Testis (tissue), 5 donors: ENCODE results near the gene SZT2. TPM values are rescaled to one million over a fixed set of nuclear protein-coding genes. Genes with fewer than 3 reads are reported as not detected.
A peak's percentile ranks its signal among the peaks of the same experiment; 100 is the strongest.

Source experiments
- DNase-seq: peaks from one replicate; pipeline ENCODE4 v3.0.0-alpha.2; 2019
- H3K27ac ChIP-seq, 2 donors: fragments of 200-600 bp; sonication (generic); one replicate each; pipeline ENCODE4 v1.5.1; 2019
- H3K27me3 ChIP-seq: fragments of 200-600 bp; sonication (generic); one replicate; pipeline ENCODE4 v1.5.1; 2019
- H3K36me3 ChIP-seq: fragments of 200-600 bp; sonication (generic); one replicate; pipeline ENCODE4 v1.5.1; 2017; ENCODE audit warnings: low read depth; ENCODE audit errors: missing control alignments
- H3K4me1 ChIP-seq: fragments of 200-600 bp; sonication (generic); one replicate; pipeline ENCODE4 v1.5.1; 2019
- H3K4me3 ChIP-seq, 2 donors: fragments of 200-600 bp; sonication (generic); one replicate each; pipeline ENCODE4 v1.5.1; 2017 to 2019
- H3K9me3 ChIP-seq: fragments of 200-600 bp; sonication (generic); one replicate; pipeline ENCODE4 v1.5.1; 2017
- POLR2A ChIP-seq: fragments of 450-650 bp; IDR thresholded peaks from one replicate; pipeline ENCODE4 v1.6.1; 2017; ENCODE audit warnings: antibody characterized with exemption, mild to moderate bottlenecking, moderate library complexity
- WGBS, 2 donors: methylation state at CpG; one replicate each; pipeline ENCODE4 v1.1.5; 2018; 5-methylcytosine and 5-hydroxymethylcytosine counted together
- intact Hi-C: fragments of 100-400 bp; cut with DNase I; formaldehyde crosslinking; loops from one replicate; pipeline ENCODE4 v1.15.1; 2023; ENCODE audit warnings: low total_unique reads
- long read RNA-seq, 2 donors: transcript quantifications; one replicate each; lab custom pipeline, GENCODE V29; 2026
- polyA plus RNA-seq: library from polyadenylated mRNA; stranded (reverse); fragments of 350-450 nt; fragmentation: Illumina TruSeq; extraction: RNeasy Lipid Tissue Mini Kit (QIAGEN cat#74804); gene quantifications from one replicate; pipeline ENCODE4 v1.2.3, GENCODE V29; 2014; ENCODE audit warnings: low read depth, low replicate concordance; ENCODE audit not compliant: insufficient read depth
- total RNA-seq, 2 donors: library from RNA; depleted of rRNA; stranded (reverse); fragments of >200 nt; gene quantifications; one replicate each; pipeline ENCODE4 v1.2.3, GENCODE V29; 2016
- TF ChIP-seq, protein P1 (sequence below), 3 experiments: fragments of 450-650 bp in 2 of 3; fragments of 200-600 bp in 1 of 3; sonication (generic) in 1 of 3; IDR thresholded peaks; one replicate each; pipeline ENCODE4 v1.5.1; 2016 to 2019; ENCODE audit warnings: antibody characterized with exemption in 3 of 3, mild to moderate bottlenecking in 2 of 3, moderate library complexity in 1 of 3

The SZT2 gene
- 100 to 1,000 TPM in 1 of 2 donors, 10 to 100 TPM in 1; 90.1 to 115 TPM for total RNA-seq
- polyA plus RNA-seq, result 40.0 TPM
- long read RNA-seq, donor 1, partial matches to known transcripts, result 32 of 80 reads
- long read RNA-seq, donor 1, other reads (novel, unspliced or antisense), result 47 of 80 reads
- long read RNA-seq, donor 2, partial matches to known transcripts, result 7 of 20 reads
- long read RNA-seq, donor 2, other reads (novel, unspliced or antisense), result 13 of 20 reads

DNA sequence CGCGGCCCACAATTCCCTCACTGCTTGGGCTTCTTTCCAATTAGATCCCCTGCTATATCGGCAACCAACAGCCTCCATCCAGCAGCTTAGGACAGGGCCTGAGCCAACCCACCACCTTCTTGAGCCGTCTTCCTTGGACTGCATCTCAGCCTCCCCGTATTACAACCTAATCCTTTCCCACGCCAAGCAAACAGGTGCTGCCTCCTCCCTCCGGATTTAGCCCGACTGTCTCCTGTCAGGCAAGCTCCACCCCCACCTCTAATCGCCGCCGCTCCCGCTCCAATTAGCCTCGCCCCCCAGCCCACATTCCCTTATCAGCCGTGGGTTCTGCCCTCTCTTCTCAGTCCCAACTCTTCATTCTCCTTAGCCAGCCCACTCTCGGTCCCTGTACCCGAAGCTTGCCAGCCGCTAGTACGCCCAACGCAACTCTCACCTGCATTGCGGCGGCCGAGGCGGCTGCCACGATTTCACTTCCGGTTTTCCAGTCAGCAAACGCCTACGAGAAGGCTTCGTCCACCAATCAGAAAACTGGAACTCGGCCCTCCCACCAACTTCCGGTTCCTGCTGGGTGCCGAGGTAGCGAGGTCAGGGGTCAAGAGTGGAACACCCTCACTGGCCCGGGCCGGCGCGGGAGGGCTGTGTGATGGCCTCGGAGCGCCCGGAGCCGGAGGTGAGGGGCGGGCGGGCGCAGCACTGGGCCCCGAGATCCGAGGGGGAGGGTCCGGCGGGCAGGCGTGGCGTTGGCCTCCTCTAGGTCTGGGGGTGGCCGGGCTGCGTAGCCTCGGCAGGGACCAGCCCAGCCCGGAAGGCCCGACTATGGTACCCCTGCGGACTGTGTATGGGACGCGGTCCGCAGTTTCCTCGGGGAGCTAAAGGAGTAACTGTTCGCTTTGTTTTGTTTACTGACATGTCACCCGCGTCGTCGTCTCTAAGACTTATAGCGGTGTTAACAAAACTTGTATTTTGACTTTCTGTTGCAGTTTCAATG is at the start of gene SZT2, which contains the start of gene MED8:
Gene SZT2 (plus strand): TSS at position 574 of the 988 bp plus-strand sequence. CDS start 70 bp downstream, at position 644.
Gene MED8 (minus strand): TSS at position 475 of the 988 bp plus-strand sequence. CDS start 36 bp downstream, at position 439.
- H3K4me3 ChIP-seq, result peak within 1 kb of the TSS; percentile 87 to 99

GRCh38 chr1:43340559-43340958 is 49.1 kb upstream of the SZT2 start:
- H3K9me3 ChIP-seq, result no peaks in the 10 kb centered on the region
- no peak for TF ChIP-seq POLR2A
- TF ChIP-seq, protein P1, sequence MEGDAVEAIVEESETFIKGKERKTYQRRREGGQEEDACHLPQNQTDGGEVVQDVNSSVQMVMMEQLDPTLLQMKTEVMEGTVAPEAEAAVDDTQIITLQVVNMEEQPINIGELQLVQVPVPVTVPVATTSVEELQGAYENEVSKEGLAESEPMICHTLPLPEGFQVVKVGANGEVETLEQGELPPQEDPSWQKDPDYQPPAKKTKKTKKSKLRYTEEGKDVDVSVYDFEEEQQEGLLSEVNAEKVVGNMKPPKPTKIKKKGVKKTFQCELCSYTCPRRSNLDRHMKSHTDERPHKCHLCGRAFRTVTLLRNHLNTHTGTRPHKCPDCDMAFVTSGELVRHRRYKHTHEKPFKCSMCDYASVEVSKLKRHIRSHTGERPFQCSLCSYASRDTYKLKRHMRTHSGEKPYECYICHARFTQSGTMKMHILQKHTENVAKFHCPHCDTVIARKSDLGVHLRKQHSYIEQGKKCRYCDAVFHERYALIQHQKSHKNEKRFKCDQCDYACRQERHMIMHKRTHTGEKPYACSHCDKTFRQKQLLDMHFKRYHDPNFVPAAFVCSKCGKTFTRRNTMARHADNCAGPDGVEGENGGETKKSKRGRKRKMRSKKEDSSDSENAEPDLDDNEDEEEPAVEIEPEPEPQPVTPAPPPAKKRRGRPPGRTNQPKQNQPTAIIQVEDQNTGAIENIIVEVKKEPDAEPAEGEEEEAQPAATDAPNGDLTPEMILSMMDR (IDR thresholded peaks at IDR 0.05), result no peak
- H3K27ac ChIP-seq, result no peak overlapping the region
- WGBS, 2 donors, result 55 to 62% methylated on average over 1 of the region's 1 CpG
- no peaks in the 10 kb centered on the region for H3K36me3 ChIP-seq
- intact Hi-C loops, result no loop called here
- no peaks in the 10 kb centered on the region for H3K27me3 ChIP-seq
- no peak for DNase-seq
- H3K4me1 ChIP-seq, result no peaks in the 10 kb centered on the region
- no peak overlapping the region for H3K4me3 ChIP-seq

More for the DNA sequence above, at the start of gene SZT2, which contains the start of gene MED8:
- Histone ChIP-seq H3K27ac (peak within 1 kb of the TSS; percentile 66 to 87), H3K4me1 (peaks cover 17% of the 10 kb centered on the region), H3K9me3 (no peaks in the 10 kb centered on the region), H3K27me3 (no peaks in the 10 kb centered on the region), H3K36me3 (no peaks in the 10 kb centered on the region)
- intact Hi-C loops, result no loop called here
- peak; percentile 98 for DNase-seq
- TF ChIP-seq POLR2A, result no peak
- TF ChIP-seq, protein P1 (IDR thresholded peaks at IDR 0.05), result no peak
- 0% methylated on average over 46 to 64 of the region's 65 CpGs for WGBS, 2 donors

- peak overlapping the region in 1 of 2 donors; percentile 2 for H3K27ac ChIP-seq
Measured at GRCh38 chr1:43344267-43344850, 45.3 kb upstream of the SZT2 start.

DNA sequence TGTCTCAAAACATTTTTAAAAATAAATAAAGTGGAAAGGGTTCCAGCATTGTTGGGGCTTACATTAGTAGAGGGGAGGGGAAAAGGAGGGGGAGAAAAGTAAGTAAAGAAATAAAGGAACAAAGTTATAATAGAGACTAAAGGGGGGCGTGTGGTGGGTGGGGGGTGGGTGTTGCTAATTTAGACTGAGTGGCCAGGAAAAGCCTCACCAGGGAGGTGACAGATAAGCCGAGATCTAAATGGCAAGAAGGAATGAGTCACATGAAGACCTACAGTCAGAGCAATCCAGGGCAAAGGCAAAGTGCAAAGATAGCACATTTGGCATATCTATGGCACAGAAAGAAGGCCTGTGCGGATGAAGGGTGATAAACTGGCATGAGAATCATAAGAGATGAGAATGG is 44.6 kb upstream of the SZT2 start:
- no peaks in the 10 kb centered on the region for H3K4me1 ChIP-seq
- WGBS, 2 donors, result 55 to 72% methylated on average over 3 of the region's 3 CpGs
- DNase-seq, result no peak
- no peak overlapping the region for H3K4me3 ChIP-seq
- H3K36me3 ChIP-seq, result no peaks in the 10 kb centered on the region
- no peaks in the 10 kb centered on the region for H3K9me3 ChIP-seq
- no peak overlapping the region for H3K27ac ChIP-seq
- H3K27me3 ChIP-seq, result no peaks in the 10 kb centered on the region
- intact Hi-C loops, result no loop called here
- TF ChIP-seq POLR2A, result no peak
- TF ChIP-seq, protein P1 (IDR thresholded peaks at IDR 0.05), result no peak

More at GRCh38 chr1:43344267-43344850, 45.3 kb upstream of the SZT2 start:
- H3K27me3 ChIP-seq, result no peaks in the 10 kb centered on the region
- 66 to 74% methylated on average over 4 of the region's 4 CpGs for WGBS, 2 donors
- H3K4me3 ChIP-seq, result no peak overlapping the region
- DNase-seq, result no peak
- no peak for TF ChIP-seq POLR2A
- TF ChIP-seq, protein P1 (IDR thresholded peaks at IDR 0.05), result no peak
- no peaks in the 10 kb centered on the region for H3K9me3 ChIP-seq
- H3K4me1 ChIP-seq, result no peaks in the 10 kb centered on the region
- intact Hi-C loops, result no loop called here
- H3K36me3 ChIP-seq, result no peaks in the 10 kb centered on the region
